Effector memory CD8-positive, alpha-beta T cell (primary cell): ENCODE results near the gene PSMB8.
"Not testable (repeated sequence)": the region's sequence is repeated elsewhere in the genome, so short reads cannot be mapped to it uniquely, and the experiment has no call there.

Source experiments
- ATAC-seq: fragments of 150-1000 bp; cut with Tn5 transposase; replicated peaks from 2 replicates; pipeline ENCODE4 v1.10.0; 2021; ENCODE audit warnings: mild to moderate bottlenecking, moderate library complexity
- DNase-seq, 3 experiments: peaks; one replicate each; pipeline ENCODE4 v3.0.0; 2021
- H3K27ac Mint-ChIP-seq, 2 donors: one replicate each; pipeline ENCODE4 v1.8.0; 2022; ENCODE audit warnings: mild to moderate bottlenecking in 2 of 2, mixed read lengths in 2 of 2, moderate library complexity in 2 of 2
- H3K27me3 Mint-ChIP-seq, 2 donors: one replicate each; pipeline ENCODE4 v1.8.0; 2022; ENCODE audit warnings: mixed read lengths in 2 of 2
- H3K36me3 Mint-ChIP-seq: one replicate; pipeline ENCODE4 v1.8.0; 2022; ENCODE audit warnings: mild to moderate bottlenecking, moderate library complexity, mixed read lengths; ENCODE audit not compliant: insufficient read depth
- H3K4me1 Mint-ChIP-seq, 2 donors: one replicate each; pipeline ENCODE4 v1.8.0; 2022; ENCODE audit warnings: low read depth in 2 of 2, mixed read lengths in 2 of 2
- H3K4me3 Mint-ChIP-seq, 2 donors: one replicate each; pipeline ENCODE4 v1.8.0; 2022; ENCODE audit warnings: mild to moderate bottlenecking in 2 of 2, mixed read lengths in 2 of 2, moderate library complexity in 2 of 2
- H3K9me3 Mint-ChIP-seq, 2 donors: one replicate each; pipeline ENCODE4 v1.8.0; 2022; ENCODE audit warnings: mixed read lengths in 2 of 2
- total RNA-seq, 9 experiments: gene quantifications; one replicate each; lab custom pipeline; 2026; lab: John Stamatoyannopoulos, UW

The PSMB8 gene
- 109 to 277 (median 164) reads per million in 9 experiments for total RNA-seq

- no peaks in the 10 kb centered on the region for H3K27me3 Mint-ChIP-seq
- H3K4me3 Mint-ChIP-seq = peak within 1 kb of the TSS; percentile 99 to 100
- ATAC-seq (peak; percentile 77), DNase-seq (peak; percentile 98 to 99 (median 98))
- peaks cover 85% of the 10 kb centered on the region for H3K36me3 Mint-ChIP-seq
- H3K9me3 Mint-ChIP-seq = no peaks in the 10 kb centered on the region
- H3K27ac Mint-ChIP-seq = peak within 1 kb of the TSS; percentile 98 to 100
- peaks cover 73 to 81% of the 10 kb centered on the region in 2 donors for H3K4me1 Mint-ChIP-seq
These were observed at the start of gene PSMB8 for GRCh38 chr6:32843979-32844838. Gene PSMB8 (minus strand): TSS chr6:32844047. CDS start chr6:32843996, 51 bp downstream.

DNA sequence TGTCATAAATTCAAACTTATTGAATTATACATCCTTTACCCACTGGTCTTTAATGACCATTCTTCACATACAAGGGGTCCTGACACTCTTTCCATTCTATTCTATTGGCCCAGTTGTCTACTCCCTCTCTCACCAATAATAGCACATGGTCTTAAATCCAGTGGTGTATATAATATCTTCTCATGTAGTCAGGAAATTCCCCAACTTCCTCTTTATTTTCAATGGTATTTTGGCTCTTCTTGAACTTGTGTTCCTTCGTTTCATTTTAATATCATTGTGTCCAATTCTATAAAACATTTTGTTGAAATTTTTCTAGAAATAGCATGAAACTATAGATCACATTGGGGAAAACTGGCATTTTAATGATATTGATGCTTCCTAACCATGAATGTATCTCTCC lies 47.0 kb upstream of the PSMB8 start:
- ATAC-seq (no peak), DNase-seq (no peak)
- Mint-ChIP-seq H3K4me3 (no peak overlapping the region), H3K27ac (no peak overlapping the region), H3K36me3 (peaks cover 4% of the 10 kb centered on the region), H3K4me1 (peaks cover 17 to 19% of the 10 kb centered on the region in 2 donors), H3K27me3 (no peaks in the 10 kb centered on the region), H3K9me3 (no peaks in the 10 kb centered on the region)

GRCh38 chr6:32889533-32889932 lies 45.7 kb upstream of the PSMB8 start:
- ATAC-seq (no peak), DNase-seq (no peak)
- Mint-ChIP-seq H3K36me3 (peaks cover 1% of the 10 kb centered on the region), H3K27me3 (no peaks in the 10 kb centered on the region), H3K4me1 (peaks cover 6% of the 10 kb centered on the region in 2 donors), H3K9me3 (no peaks in the 10 kb centered on the region), H3K27ac (peak overlapping the region in 1 of 2 donors; percentile 0), H3K4me3 (no peak overlapping the region)

DNA sequence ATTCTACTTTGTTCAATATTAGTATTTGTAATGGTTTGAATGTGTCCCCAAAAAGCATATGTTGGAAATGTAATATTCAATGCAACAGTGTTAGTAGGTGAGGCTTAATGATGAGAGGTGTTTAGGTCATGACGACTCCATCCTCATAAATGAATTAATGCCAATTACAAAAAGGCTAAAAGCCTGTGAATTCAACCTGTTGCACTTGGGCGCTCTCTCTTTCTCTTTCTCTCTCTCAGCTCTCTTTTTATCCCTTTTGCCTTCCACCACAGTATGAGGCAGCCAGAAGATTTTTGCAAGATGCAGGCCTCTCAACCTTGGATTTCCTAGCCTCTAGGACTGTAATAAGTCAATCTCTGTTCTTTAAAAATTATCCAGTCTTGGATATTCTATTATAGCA lies 44.7 kb upstream of the PSMB8 start:
- no peaks in the 10 kb centered on the region for H3K9me3 Mint-ChIP-seq
- ATAC-seq (no peak), DNase-seq (no peak)
- no peak overlapping the region for H3K4me3 Mint-ChIP-seq
- no peak overlapping the region for H3K27ac Mint-ChIP-seq
- no peaks in the 10 kb centered on the region for H3K27me3 Mint-ChIP-seq
- H3K4me1 Mint-ChIP-seq = no peaks in the 10 kb centered on the region
- no peaks in the 10 kb centered on the region for H3K36me3 Mint-ChIP-seq

DNA sequence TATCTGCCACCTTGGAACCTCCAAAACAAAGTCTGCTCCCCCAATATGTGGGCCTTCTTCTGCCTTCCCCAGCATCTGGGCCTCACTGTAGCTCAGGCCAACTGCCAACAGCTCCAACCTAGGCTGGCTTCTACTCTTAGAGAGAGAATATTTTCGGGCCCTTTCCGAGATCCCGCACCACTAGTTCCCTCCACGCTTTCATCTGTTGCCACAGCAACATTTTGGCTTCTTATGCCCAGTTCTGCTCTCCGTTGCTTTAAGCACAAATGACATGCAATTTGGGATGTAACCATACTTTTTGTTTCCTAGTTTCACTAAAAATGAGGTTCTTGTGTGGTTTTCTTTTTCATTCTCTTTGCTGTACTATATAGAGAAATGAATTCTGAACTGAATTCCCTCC lies 43.8 kb upstream of the PSMB8 start:
- Mint-ChIP-seq H3K4me1 (no peaks in the 10 kb centered on the region), H3K9me3 (no peaks in the 10 kb centered on the region), H3K36me3 (no peaks in the 10 kb centered on the region), H3K27ac (peak overlapping the region in 1 of 2 donors; percentile 41), H3K4me3 (no peak overlapping the region), H3K27me3 (no peaks in the 10 kb centered on the region)
- ATAC-seq (no peak), DNase-seq (no peak)

DNA sequence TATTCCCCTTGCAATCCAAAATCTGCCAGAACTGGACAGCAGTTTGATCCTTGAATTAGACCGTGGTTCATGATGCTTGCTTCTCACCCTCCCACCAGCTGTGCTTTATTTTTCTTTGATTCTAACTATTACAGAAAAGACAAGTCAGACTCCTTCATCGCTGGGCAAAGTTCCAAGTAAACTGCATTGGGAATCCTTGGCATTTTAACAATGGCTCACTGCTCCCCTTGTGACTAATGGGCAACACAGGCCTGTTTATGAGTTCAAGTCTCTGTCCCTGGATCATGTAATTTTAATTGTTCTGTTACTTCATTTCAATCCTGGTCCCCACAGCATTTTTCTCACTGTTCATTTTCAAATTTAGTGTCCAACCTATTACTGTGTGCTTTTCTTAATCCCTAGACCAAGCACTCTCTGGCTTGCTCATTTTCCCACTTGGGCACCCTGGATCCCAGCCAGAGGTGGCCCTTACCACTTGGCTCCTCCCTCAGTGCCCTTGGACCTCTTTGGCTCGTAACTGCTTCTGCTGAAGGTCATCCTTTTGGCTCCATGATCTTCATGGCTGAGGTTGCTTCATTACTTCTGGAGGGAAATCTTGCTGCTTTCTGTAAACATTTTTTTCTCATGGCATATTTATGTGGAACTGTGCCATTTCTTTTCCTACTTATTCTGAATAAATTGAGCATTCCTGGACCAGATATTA lies 43.0 kb upstream of the PSMB8 start:
- H3K27me3 Mint-ChIP-seq = no peaks in the 10 kb centered on the region

GRCh38 chr6:32885698-32886286 lies 41.9 kb upstream of the PSMB8 start:
- Mint-ChIP-seq H3K4me3 (no peak overlapping the region), H3K27ac (no peak overlapping the region), H3K4me1 (no peaks in the 10 kb centered on the region), H3K36me3 (no peaks in the 10 kb centered on the region), H3K9me3 (no peaks in the 10 kb centered on the region), H3K27me3 (no peaks in the 10 kb centered on the region)
- ATAC-seq = peak; percentile 73
- DNase-seq = no peak

More for the DNA sequence above, 43.0 kb upstream of the PSMB8 start:
- no peaks in the 10 kb centered on the region for H3K9me3 Mint-ChIP-seq
- no peaks in the 10 kb centered on the region for H3K4me1 Mint-ChIP-seq
- DNase-seq (no peak), ATAC-seq (no peak)
- H3K27ac Mint-ChIP-seq = no peak overlapping the region
- H3K36me3 Mint-ChIP-seq = no peaks in the 10 kb centered on the region
- H3K4me3 Mint-ChIP-seq = no peak overlapping the region

DNA sequence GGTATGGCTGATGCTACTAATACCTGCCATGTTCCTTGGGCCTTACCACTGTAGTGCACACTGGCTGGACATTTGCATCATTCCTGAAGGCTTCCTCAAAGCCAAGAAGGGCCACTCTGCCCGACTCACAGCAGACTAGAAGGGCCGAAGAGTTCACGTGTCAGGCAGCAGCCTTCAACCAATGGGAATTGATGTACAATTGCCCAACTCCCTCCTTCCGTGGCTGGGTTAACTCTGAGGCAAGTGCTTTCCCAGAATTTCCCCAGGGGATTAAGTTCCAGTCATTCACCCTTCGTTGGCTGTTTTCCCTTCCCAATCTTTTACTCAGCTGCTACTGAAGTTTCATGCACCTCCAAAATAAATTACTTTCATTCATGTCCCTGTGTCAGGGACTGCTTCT lies 39.9 kb upstream of the PSMB8 start:
- Mint-ChIP-seq H3K27me3 (no peaks in the 10 kb centered on the region), H3K9me3 (no peaks in the 10 kb centered on the region), H3K4me3 (no peak overlapping the region), H3K4me1 (no peaks in the 10 kb centered on the region), H3K27ac (no peak overlapping the region), H3K36me3 (peaks cover 4% of the 10 kb centered on the region)
- no peak for DNase-seq
- ATAC-seq = no peak

GRCh38 chr6:32882879-32883250 lies 39.0 kb upstream of the PSMB8 start:
- Mint-ChIP-seq H3K27ac (no peak overlapping the region), H3K36me3 (peaks cover 4% of the 10 kb centered on the region), H3K27me3 (no peaks in the 10 kb centered on the region), H3K4me1 (no peaks in the 10 kb centered on the region), H3K4me3 (no peak overlapping the region), H3K9me3 (no peaks in the 10 kb centered on the region)
- no peak for ATAC-seq
- no peak for DNase-seq

DNA sequence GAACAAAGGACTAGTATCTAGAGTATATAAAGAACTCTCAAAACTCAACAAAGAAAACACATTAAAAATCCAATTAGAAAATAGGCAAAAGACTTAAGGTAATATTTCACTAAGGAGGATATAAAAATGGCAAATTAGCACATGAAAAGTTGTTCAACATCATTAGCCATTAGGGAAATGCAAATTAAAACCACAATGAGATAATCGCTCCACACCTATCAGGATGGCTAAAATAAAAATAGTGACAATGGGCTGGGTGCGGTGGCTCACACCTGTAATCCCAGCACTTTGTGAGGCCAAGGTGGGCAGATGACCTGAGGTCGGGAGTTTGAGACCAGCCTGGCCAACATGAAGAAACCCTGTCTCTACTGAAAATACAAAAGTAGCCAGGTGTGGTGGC lies 37.1 kb upstream of the PSMB8 start:
- not testable (repeated sequence) for DNase-seq, H3K27me3 Mint-ChIP-seq, H3K36me3 Mint-ChIP-seq, H3K27ac Mint-ChIP-seq, ATAC-seq, H3K4me1 Mint-ChIP-seq, H3K4me3 Mint-ChIP-seq, H3K9me3 Mint-ChIP-seq

GRCh38 chr6:32879691-32880090 lies 35.8 kb upstream of the PSMB8 start:
- Mint-ChIP-seq H3K27me3 (no peaks in the 10 kb centered on the region), H3K9me3 (no peaks in the 10 kb centered on the region), H3K4me3 (no peak overlapping the region), H3K4me1 (no peaks in the 10 kb centered on the region), H3K36me3 (peaks cover 8% of the 10 kb centered on the region), H3K27ac (no peak overlapping the region)
- no peak for ATAC-seq
- no peak for DNase-seq

- Mint-ChIP-seq H3K36me3 (peaks cover 8% of the 10 kb centered on the region), H3K9me3 (no peaks in the 10 kb centered on the region), H3K27ac (no peak overlapping the region), H3K4me3 (no peak overlapping the region), H3K4me1 (no peaks in the 10 kb centered on the region), H3K27me3 (no peaks in the 10 kb centered on the region)
- DNase-seq (no peak), ATAC-seq (no peak)
These were observed 32.8 kb upstream of the PSMB8 start for GRCh38 chr6:32876603-32877002.

- H3K27me3 Mint-ChIP-seq, H3K9me3 Mint-ChIP-seq, H3K27ac Mint-ChIP-seq, H3K4me3 Mint-ChIP-seq, H3K36me3 Mint-ChIP-seq, DNase-seq, ATAC-seq, H3K4me1 Mint-ChIP-seq: not testable (repeated sequence)
These were observed 30.1 kb upstream of the PSMB8 start for GRCh38 chr6:32873947-32874346.
